K562 (cell line): ENCODE data around the gene CYLD. TPM values are rescaled to one million over a fixed set of nuclear protein-coding genes. Genes with fewer than 3 reads are reported as not detected.

Experiments used
- ATAC-seq: fragments of 200-7000 bp; cut with Tn5 transposase; 3 replicates; pipeline ENCODE4 v1.9.1; 2020; ENCODE audit warnings: moderate library complexity
- BruUV-seq: library from RNA; stranded (reverse); fragments of 400-500 nt; replicated peaks from 2 replicates; lab custom pipeline; 2021; lab: Mats Ljungman, UMichigan
- CTCF ChIA-PET: fragments of 300-600 bp; formaldehyde crosslinking; extraction: SDS; loops from one replicate; lab custom pipeline; 2021; ENCODE audit warnings: low intra/inter-chr PET ratio; lab: Yijun Ruan, JAX
- POLR2A ChIA-PET: fragments of 300-600, 350-650 bp; sonication (Branson Sonifier 250); formaldehyde crosslinking; extraction: SDS; loops from one replicate; lab custom pipeline; 2021; ENCODE audit warnings: antibody characterized with exemption, inconsistent platforms; lab: Yijun Ruan, JAX
- DNase-seq, 4 experiments: peaks; one replicate each; pipeline versions ENCODE4 v3.0.0 to v3.0.0-alpha.2; 2011 to 2018; ENCODE audit warnings: low spot score in 3 of 4, mixed read lengths in 3 of 4; ENCODE audit errors: extremely low read depth in 1 of 4
- FAIRE-seq: peaks from 2 replicates; lab custom pipeline; 2011; peaks lifted over from hg19 to GRCh38; lab: Jason Lieb, UNC
- H2AFZ ChIP-seq: 2 replicates; pipeline ENCODE4 v1.6.0; 2011; ENCODE audit warnings: low read depth, low read length, control low read depth, inconsistent platforms
- H3K27ac ChIP-seq: fragments of 200-600 bp; 3 replicates; pipeline ENCODE4 v1.8.0; 2011; ENCODE audit warnings: low read depth, mild to moderate bottlenecking, control low read depth, inconsistent platforms, low read length, moderate library complexity, mixed read lengths; ENCODE audit errors: extremely low read depth
- H3K27me3 ChIP-seq, 2 experiments: fragments of 300-600 bp in 1 of 2; 2 replicates in 1 of 2; 3 replicates in 1 of 2; pipeline versions ENCODE4 v1.6.0 to v1.8.0; 2011; ENCODE audit warnings: inconsistent platforms in 2 of 2, low read length in 2 of 2, mild to moderate bottlenecking in 1 of 2, mixed read lengths in 1 of 2, moderate library complexity in 1 of 2; ENCODE audit not compliant: control insufficient read depth in 2 of 2, insufficient read depth in 2 of 2
- H3K36me3 ChIP-seq: fragments of 300-600 bp; 3 replicates; pipeline ENCODE4 v1.8.0; 2011; ENCODE audit warnings: mild to moderate bottlenecking, low read length, inconsistent platforms; ENCODE audit not compliant: control insufficient read depth, insufficient read depth
- H3K4me1 ChIP-seq, 2 experiments: fragments of 200-600 bp in 1 of 2; replicated peaks in 1 of 2; 2 replicates in 1 of 2; 3 replicates in 1 of 2; pipeline versions ENCODE4 v1.5.1 to v1.8.0; 2011; ENCODE audit warnings: inconsistent platforms in 2 of 2, low read length in 2 of 2, mild to moderate bottlenecking in 1 of 2, mixed read lengths in 1 of 2, moderate library complexity in 1 of 2; ENCODE audit not compliant: control insufficient read depth in 2 of 2, insufficient read depth in 2 of 2
- H3K4me2 ChIP-seq: 2 replicates; pipeline ENCODE4 v1.6.1; 2011; ENCODE audit warnings: low read length, control low read depth, inconsistent platforms, mixed read lengths; ENCODE audit not compliant: insufficient read depth
- H3K4me3 ChIP-seq: fragments of 200-600 bp; sonication (generic), shearing (Covaris generic); 2 replicates; pipeline ENCODE4 v1.5.1; 2016; ENCODE audit warnings: control low read depth, inconsistent platforms
- H3K79me2 ChIP-seq: fragments of 200-600 bp; 3 replicates; pipeline ENCODE4 v1.8.0; 2011; ENCODE audit warnings: low read length, inconsistent platforms; ENCODE audit not compliant: control insufficient read depth, insufficient read depth
- H3K9ac ChIP-seq, 2 experiments: 2 replicates each; pipeline versions ENCODE4 v1.6.0 to v1.6.1; 2011; ENCODE audit warnings: low read depth in 2 of 2, low read length in 2 of 2, control low read depth in 1 of 2, inconsistent platforms in 1 of 2, mild to moderate bottlenecking in 1 of 2, mixed read lengths in 1 of 2; ENCODE audit not compliant: insufficient read depth in 1 of 2
- H3K9me1 ChIP-seq: one replicate; pipeline ENCODE4 v1.6.0; 2011; ENCODE audit warnings: inconsistent platforms, mild to moderate bottlenecking, low read length, moderate library complexity; ENCODE audit not compliant: control insufficient read depth, insufficient read depth
- H3K9me3 ChIP-seq: replicated peaks from 2 replicates; pipeline ENCODE4 v1.5.1; 2011; ENCODE audit warnings: low read depth, low read length, inconsistent platforms; ENCODE audit not compliant: control insufficient read depth, insufficient read depth
- H4K20me1 ChIP-seq: replicated peaks from 2 replicates; pipeline ENCODE4 v1.6.1; 2011; ENCODE audit warnings: low read length, inconsistent platforms, mixed read lengths; ENCODE audit not compliant: control insufficient read depth, insufficient read depth
- ARID3A ChIP-seq: IDR thresholded peaks from 2 replicates; pipeline ENCODE4 v1.6.1; 2012; ENCODE audit warnings: low read depth, low read length, improper control_type of control experiment, borderline replicate concordance
- ATF3 ChIP-seq, 2 experiments: fragments of 450-650 bp in 1 of 2; sonication (generic) in 1 of 2; formaldehyde crosslinking in 1 of 2; IDR thresholded peaks in 1 of 2; conservative IDR thresholded peaks in 1 of 2; 2 replicates each; pipeline versions ENCODE4 v1.6.1 to v1.8.1; 2016 to 2023; ENCODE audit warnings: mild to moderate bottlenecking in 2 of 2, moderate library complexity in 2 of 2, inconsistent platforms in 1 of 2, missing genetic modification reagents in 1 of 2
- BACH1 ChIP-seq: fragments of 200-800 bp; sonication (Bioruptor generic); IDR thresholded peaks from 2 replicates; pipeline ENCODE4 v1.6.1; 2016; ENCODE audit warnings: missing genetic modification characterization, missing compliant biosample characterization
- CTBP1 ChIP-seq: fragments of 450-650 bp; IDR thresholded peaks from 2 replicates; pipeline ENCODE4 v1.6.1; 2016; ENCODE audit warnings: borderline replicate concordance
- FOXK1 ChIP-seq: sonication (generic); formaldehyde crosslinking; IDR thresholded peaks from 2 replicates; pipeline ENCODE4 v1.8.0; 2022; ENCODE audit warnings: missing genetic modification reagents, mild to moderate bottlenecking, borderline replicate concordance
- GATA2 ChIP-seq: sonication (generic); formaldehyde crosslinking; IDR thresholded peaks from 2 replicates; pipeline ENCODE4 v1.4.0; 2020; ENCODE audit warnings: mild to moderate bottlenecking, missing genetic modification reagents
- MIER1 ChIP-seq: fragments of 450-650 bp; IDR thresholded peaks from 2 replicates; pipeline ENCODE4 v1.6.1; 2016; ENCODE audit warnings: antibody characterized with exemption, mild to moderate bottlenecking, low read depth
- MXD1 ChIP-seq: fragments of 250-450 bp; sonication (Bioruptor Pico); IDR thresholded peaks from 2 replicates; pipeline ENCODE4 v1.8.0; 2021; ENCODE audit warnings: borderline replicate concordance, mild to moderate bottlenecking, moderate library complexity; ENCODE audit not compliant: poor library complexity, severe bottlenecking
- SAFB2 ChIP-seq: fragments of 200-400 bp; formaldehyde crosslinking; IDR thresholded peaks from 2 replicates; pipeline ENCODE4 v1.6.1; 2018; ENCODE audit warnings: borderline replicate concordance, low read length, low read depth, moderate library complexity; ENCODE audit not compliant: severe bottlenecking
- TSHZ1 ChIP-seq: fragments of 250-450 bp; sonication (Bioruptor Pico); IDR thresholded peaks from 2 replicates; pipeline ENCODE4 v1.4.0; 2020; ENCODE audit warnings: mild to moderate bottlenecking, moderate library complexity
- ZNF561 ChIP-seq: fragments of 450-650 bp; formaldehyde crosslinking; conservative IDR thresholded peaks from 2 replicates; pipeline ENCODE4 v1.4.0; 2020; ENCODE audit warnings: mild to moderate bottlenecking, moderate library complexity
- WGBS: fragments of 100-300 bp; shearing (Covaris generic); methylation state at CpG from one replicate; pipeline ENCODE4 v1.1.6; 2016; ENCODE audit warnings: low coverage, mixed read lengths; ENCODE audit not compliant: insufficient coverage; ENCODE audit errors: missing lambda C conversion rate; 5-methylcytosine and 5-hydroxymethylcytosine counted together
- in situ Hi-C: fragments of 300-500 bp; cut with MboI; formaldehyde crosslinking; loops from 4 replicates; pipeline ENCODE4 v1.15.0; 2018; ENCODE audit warnings: inconsistent platforms, mixed read lengths
- intact Hi-C: fragments of 100-400 bp; cut with micrococcal nuclease; formaldehyde crosslinking; loops from 2 replicates; pipeline ENCODE4 v1.14.2; 2022
- polyA plus RNA-seq, 8 experiments: library from polyadenylated mRNA; depleted of rRNA in 4 of 8; stranded (reverse) in 5 of 8; unstranded in 3 of 8; fragments of >200 nt; fragmentation: Nextera tagmentation in 2 of 8; fragmentation: Illumina TruSeq in 1 of 8; extraction: Ambion mirVana in 2 of 8; extraction: Trizol in 1 of 8; gene quantifications; 2 replicates each; pipeline versions ENCODE4 v1.2.1 to v1.2.3, GENCODE V29; 2011 to 2014; ENCODE audit warnings: inconsistent platforms in 1 of 8, missing spikeins in 1 of 8
- total RNA-seq, 7 experiments: library from RNA; depleted of rRNA in 6 of 7; stranded (reverse); fragments of >200 nt in 6 of 7; fragmentation: Illumina TruSeq in 2 of 7; extraction: Trizol in 2 of 7; gene quantifications; 2 replicates each; pipeline versions ENCODE4 v1.2.1 to v1.2.3, GENCODE V29; 2011 to 2021; ENCODE audit warnings: low replicate concordance in 1 of 7

The CYLD gene
- total and polyA plus RNA-seq, 9 of the 15 experiments (the other 6 are each of a cell fraction or from before 2014, with no cell fraction given) = 3.4 to 7.4 (median 5.3) TPM

GRCh38 chr16:50695017-50696000 lies 46.6 kb upstream of the CYLD start:
- no peak overlapping the region for H3K27ac ChIP-seq
- H3K27me3 ChIP-seq = peaks cover 0 to 33% of the 10 kb centered on the region in 2 experiments; a peak in 3 of 5 replicates
- no peak overlapping the region for H2AFZ ChIP-seq
- no peaks in the 10 kb centered on the region; the same call in 1 of the 2 replicates for H4K20me1 ChIP-seq
- DNase-seq (no peak), ATAC-seq (no peak), FAIRE-seq (no peak)
- H3K9me1 ChIP-seq = no peaks in the 10 kb centered on the region
- WGBS = 5% methylated on average over 9 of the region's 9 CpGs
- CTCF ChIA-PET = interaction anchor here (0.6 kb wide), 1 partner anchor 111 kb away, joined by 3 read pairs; no protein-coding TSS in a partner anchor
- no peak overlapping the region for H3K9ac ChIP-seq
- H3K4me3 ChIP-seq = no peak overlapping the region
- no peak overlapping the region for H3K4me2 ChIP-seq
- BruUV-seq = no TSS peak
- H3K9me3 ChIP-seq = no peaks in the 10 kb centered on the region
- no peaks in the 10 kb centered on the region for H3K79me2 ChIP-seq
- intact Hi-C loops = no loop called here
- no peaks in the 10 kb centered on the region for H3K36me3 ChIP-seq
- POLR2A ChIA-PET = no interaction called here
- in situ Hi-C loops = no loop called here
- H3K4me1 ChIP-seq = peaks cover 9 to 15% of the 10 kb centered on the region in 2 experiments; a peak in 4 of 5 replicates
- TF ChIP-seq MIER1 = no peak
- TF ChIP-seq SAFB2 = no peak
- no peak for TF ChIP-seq ARID3A
- no peak for TF ChIP-seq MXD1 (CRISPR knock-in tag)
- no peak for TF ChIP-seq ATF3 (IDR thresholded peaks at IDR 0.05)
- TF ChIP-seq ATF3 (CRISPR knock-in tag; conservative IDR thresholded peaks at IDR 0.05) = no peak
- no peak for TF ChIP-seq TSHZ1
- TF ChIP-seq BACH1 = no peak
- no peak for TF ChIP-seq GATA2 (CRISPR knock-in tag)
- no peak for TF ChIP-seq CTBP1
- no peak for TF ChIP-seq FOXK1 (CRISPR knock-in tag)
- TF ChIP-seq ZNF561 = no peak
